HT-29 (cell line): ENCODE results near the gene NFE2L1. TPM values are rescaled to one million over a fixed set of nuclear protein-coding genes. Genes with fewer than 3 reads are reported as not detected.
"Not testable (repeated sequence)": the region's sequence is repeated elsewhere in the genome, so short reads cannot be mapped to it uniquely, and the experiment has no call there.

ENCODE experiments used
- DNase-seq: peaks from one replicate; pipeline ENCODE4 v3.0.0-alpha.2; 2015; ENCODE audit warnings: low spot score
- total RNA-seq: library from RNA; depleted of rRNA; stranded (reverse); fragments of >200 nt; shearing (Covaris generic); gene quantifications from 2 replicates; pipeline ENCODE4 v1.2.3, GENCODE V29; 2014; rRNA removed

NFE2L1 gene, protein sequence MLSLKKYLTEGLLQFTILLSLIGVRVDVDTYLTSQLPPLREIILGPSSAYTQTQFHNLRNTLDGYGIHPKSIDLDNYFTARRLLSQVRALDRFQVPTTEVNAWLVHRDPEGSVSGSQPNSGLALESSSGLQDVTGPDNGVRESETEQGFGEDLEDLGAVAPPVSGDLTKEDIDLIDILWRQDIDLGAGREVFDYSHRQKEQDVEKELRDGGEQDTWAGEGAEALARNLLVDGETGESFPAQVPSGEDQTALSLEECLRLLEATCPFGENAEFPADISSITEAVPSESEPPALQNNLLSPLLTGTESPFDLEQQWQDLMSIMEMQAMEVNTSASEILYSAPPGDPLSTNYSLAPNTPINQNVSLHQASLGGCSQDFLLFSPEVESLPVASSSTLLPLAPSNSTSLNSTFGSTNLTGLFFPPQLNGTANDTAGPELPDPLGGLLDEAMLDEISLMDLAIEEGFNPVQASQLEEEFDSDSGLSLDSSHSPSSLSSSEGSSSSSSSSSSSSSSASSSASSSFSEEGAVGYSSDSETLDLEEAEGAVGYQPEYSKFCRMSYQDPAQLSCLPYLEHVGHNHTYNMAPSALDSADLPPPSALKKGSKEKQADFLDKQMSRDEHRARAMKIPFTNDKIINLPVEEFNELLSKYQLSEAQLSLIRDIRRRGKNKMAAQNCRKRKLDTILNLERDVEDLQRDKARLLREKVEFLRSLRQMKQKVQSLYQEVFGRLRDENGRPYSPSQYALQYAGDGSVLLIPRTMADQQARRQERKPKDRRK
- 38.1 and 39.5 TPM in 2 replicates for total RNA-seq

DNA sequence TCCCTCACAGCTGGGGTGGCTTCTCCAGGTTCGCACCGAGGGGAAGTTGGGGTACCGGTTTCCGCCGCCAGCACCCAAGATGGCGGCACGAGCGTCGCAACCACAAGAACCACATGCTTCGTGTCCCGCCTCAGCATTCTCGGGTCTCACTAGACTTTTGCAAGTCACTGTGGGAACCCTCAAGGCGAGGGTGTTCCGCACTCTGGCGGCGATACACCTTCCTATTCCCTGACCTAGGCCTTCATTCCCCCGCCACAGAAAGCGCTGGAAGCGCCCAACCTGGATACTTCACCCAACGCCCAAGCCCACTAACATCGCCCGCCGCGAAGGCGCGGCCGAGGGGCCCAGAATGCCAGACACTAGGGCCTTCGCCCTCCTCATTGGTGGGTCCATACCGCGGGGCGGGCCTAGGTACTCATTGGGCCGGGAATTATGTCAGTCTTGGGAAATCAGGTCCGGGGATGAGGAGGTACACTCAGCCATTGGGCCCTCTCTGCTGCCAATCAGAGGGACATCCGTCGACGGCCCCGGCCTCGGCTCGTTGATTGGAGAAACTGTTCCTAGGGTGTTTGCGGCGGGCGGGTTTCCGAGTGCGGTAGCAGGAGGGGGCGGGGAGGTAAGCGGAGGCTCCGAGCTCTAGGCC lies at the start of gene NFE2L1:
Gene NFE2L1, plus strand, starts transcription at position 619 of the 643 bp plus-strand sequence. CDS start 2,760 bp downstream, outside the sequence.
- DNase-seq = peak; percentile 99

GRCh38 chr17:47999582-47999981 lies 48.6 kb upstream of the NFE2L1 start:
- DNase-seq = peak; percentile 52

DNA sequence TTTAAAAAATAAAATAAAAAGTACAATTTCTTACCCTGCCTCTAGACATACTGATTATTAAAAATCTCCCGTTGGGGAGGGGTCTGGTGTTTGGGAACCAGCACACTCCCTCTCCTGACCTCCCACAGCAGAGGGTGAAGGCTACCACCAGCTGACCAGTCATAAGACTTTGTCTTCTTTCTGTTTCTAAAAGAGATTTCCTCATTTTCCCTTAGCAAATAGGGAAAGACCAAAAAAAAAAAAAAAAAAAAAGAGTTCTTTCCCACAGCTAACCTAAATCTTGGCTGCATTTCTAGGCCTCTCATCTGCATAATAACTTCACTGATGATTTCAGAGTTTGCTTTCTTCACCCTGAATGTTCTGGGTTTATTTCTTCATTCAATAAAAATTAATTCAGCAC lies 47.0 kb upstream of the NFE2L1 start:
- no peak for DNase-seq

DNA sequence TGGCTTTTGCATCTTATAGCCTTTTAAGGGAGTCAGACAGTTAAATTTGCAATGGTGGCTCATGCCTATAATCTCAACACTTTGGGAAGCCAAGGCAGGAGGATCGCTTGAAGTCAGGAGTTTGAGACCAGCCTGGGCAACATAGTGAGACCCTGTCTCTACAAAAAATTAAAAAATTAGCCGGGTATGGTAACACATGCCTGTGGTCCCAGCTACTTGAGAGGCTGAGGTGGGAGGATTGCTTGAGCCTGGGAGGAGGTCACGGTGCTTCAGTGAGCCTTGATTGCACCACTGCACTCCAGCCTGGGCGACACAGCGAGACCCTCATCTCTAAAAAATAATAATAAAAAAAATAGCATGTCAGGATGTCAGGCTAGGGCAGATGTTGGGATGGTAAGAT lies 46.5 kb upstream of the NFE2L1 start:
- DNase-seq = not testable (repeated sequence)

GRCh38 chr17:48002266-48002915 lies 45.8 kb upstream of the NFE2L1 start:
- DNase-seq = peak; percentile 26

- no peak for DNase-seq
Observed at GRCh38 chr17:48002916-48003416, 45.2 kb upstream of the NFE2L1 start.

DNA sequence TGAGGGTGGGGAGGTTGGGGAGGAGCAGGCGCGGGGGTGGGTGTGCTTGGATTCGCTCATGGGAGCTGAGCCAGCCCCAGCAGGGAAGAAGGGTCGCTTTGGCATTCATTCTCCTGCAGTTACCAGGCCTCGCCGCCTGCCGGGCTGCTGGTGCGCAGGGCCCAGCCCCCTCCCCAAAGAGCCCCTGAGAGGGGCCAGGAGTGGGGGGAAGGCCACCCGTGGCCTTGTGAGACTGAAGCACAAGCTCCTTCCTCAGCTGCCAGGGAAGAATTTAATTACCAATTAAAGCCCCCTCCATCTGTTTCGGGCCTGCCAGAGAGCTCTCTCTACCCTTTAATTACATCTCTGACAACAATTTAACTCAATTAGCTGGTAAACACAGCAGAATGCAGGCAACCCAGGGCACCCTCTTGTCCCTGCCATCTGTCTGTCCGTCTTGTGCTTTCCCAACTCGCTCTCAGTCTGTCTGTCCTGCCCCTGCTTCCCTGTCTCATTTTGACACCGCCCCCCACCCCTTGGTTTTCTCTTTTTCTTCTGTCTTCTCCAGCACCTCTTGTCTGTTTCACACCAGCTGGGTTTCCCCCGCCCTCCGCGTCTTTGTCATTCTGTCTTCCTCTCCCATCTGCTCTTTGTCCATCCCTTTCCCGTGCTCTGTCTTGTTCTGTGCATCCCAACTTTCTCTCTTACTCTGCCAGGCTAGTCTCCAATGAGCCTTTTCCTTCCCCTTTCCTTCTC lies 44.6 kb upstream of the NFE2L1 start:
- DNase-seq = no peak

- no peak for DNase-seq
Observed at GRCh38 chr17:48004983-48005382, 43.2 kb upstream of the NFE2L1 start.

- DNase-seq = no peak
Observed at GRCh38 chr17:48006936-48007709, 41.0 kb upstream of the NFE2L1 start.

GRCh38 chr17:48010193-48010592 lies 38.0 kb upstream of the NFE2L1 start:
- no peak for DNase-seq

DNA sequence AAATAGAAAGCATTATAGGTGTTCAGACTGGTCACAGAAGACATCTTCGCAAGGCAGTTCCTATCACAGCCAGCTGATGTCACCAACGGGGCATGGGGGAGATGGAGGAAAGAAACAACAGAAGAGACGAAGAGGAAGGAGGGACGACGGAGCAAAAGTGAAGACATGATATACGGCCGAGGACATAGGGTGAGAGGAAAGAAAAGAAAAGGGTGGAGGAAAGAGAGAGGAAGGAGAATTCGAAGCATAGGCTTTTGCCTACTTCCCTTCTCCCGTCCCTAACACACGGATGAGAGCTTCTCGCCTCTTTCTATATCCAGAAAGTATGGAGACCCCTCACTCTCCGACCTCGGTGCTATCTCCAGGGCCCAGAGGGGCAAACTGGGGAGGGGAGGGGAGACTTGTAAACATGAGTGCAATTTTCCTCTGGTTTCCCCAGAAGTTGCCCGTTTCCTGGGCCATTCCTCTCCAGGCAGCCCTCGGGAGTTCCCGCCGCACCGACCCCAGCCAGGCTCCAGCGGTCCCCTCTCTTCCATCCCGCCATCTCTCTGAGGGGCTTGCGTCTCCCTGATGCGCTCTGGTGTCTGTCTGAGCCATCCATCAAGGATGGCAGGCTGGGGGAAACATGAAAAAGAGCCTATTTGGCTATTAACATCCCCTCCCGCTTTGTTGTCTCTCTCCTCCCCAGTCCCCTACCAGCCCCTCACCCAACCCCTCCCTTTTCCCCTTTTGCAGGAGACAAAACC lies 36.6 kb upstream of the NFE2L1 start:
- peak; percentile 50 for DNase-seq

GRCh38 chr17:48012151-48012520 lies 36.0 kb upstream of the NFE2L1 start:
- DNase-seq = peak; percentile 25

DNA sequence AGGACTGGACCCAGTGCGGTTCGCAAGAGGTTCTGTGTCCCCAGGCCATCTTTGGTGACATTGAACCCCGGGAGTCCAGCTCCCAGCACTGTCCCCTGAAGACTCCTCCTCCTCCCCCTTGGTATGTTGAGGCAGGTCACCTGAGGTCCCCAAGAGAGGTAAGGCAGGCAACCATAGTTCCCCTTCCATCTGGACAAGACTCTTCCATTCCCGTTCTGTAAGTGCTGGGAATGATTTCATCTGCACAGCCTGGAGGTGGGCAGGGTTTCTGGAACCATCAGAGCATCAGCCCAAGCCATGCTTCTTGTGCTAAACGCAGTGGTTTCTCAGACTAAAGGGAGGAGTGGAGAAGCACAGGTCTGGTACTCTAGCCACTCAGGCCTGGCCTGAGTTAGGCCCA lies 35.5 kb upstream of the NFE2L1 start:
- DNase-seq = no peak

DNA sequence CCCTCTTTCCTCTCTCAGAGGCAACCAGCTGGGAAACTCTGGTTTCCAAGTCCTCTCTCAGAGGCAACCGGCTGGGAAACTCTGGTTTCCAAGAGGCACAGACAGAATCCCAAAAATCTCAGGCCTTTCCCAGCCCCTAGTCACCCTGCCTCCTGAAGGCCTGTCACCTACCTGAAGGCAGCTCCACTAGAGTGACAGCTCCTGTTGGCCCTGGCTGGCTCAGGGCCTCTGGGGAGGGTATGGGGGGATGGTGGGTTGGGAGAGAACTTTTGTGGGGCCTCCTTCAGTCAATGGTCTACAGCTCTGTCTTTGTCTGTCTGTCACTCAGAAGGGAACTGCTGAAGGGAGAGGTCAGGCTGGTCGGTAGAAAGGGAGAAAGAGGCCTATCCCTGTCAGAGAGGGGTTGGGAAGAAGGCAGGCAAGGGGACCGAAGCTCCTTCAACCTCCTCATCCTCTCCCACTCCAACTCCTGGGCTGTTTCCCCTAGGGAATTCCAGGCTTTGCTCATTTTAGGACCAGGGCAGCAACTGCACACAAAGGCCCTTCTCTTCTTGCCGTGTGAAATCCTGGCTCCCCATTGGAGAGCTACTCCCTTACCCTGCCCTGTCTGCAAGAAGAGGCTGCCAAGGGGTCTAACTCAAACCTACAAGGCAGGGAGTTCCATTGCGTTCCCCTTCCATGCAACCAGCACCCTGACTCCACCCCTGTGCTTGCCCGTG lies 34.1 kb upstream of the NFE2L1 start:
- DNase-seq = no peak

GRCh38 chr17:48014595-48015111 lies 33.5 kb upstream of the NFE2L1 start:
- DNase-seq = no peak

- no peak for DNase-seq
Observed at GRCh38 chr17:48016112-48016511, 32.0 kb upstream of the NFE2L1 start.

DNA sequence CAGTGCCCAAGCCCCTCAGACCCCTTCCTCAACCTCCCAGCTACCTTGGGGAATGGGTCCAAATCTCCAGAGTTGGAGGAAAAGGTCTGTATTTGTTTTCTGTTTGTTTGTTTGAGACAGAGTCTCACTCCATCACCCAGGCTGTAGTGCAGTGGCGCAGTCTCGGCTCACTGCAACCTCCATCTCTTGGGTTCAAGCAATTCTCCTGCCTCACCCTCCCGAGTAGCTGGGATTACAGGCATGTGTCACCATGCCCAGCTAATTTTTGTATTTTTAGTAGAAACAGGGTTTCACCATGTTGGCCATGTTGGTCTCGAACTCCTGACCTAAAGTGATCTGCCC lies 30.4 kb upstream of the NFE2L1 start:
- not testable (repeated sequence) for DNase-seq

- DNase-seq = no peak
Observed at GRCh38 chr17:48021934-48022333, 26.2 kb upstream of the NFE2L1 start.

- DNase-seq = no peak
Observed at GRCh38 chr17:48022901-48023300, 25.3 kb upstream of the NFE2L1 start.
